Mesendoderm (in vitro differentiated cells): ENCODE results near the gene ATF7IP.
"Not testable (repeated sequence)": the region's sequence is repeated elsewhere in the genome, so short reads cannot be mapped to it uniquely, and the experiment has no call there.

Experiments used
- DNase-seq: peaks from one replicate; pipeline ENCODE4 v3.0.0; 2013
- H2AK5ac ChIP-seq: 2 replicates; pipeline ENCODE4 v1.6.1; 2013; ENCODE audit warnings: low read length, inconsistent platforms
- H2BK120ac ChIP-seq: 2 replicates; pipeline ENCODE4 v1.6.1; 2013; ENCODE audit warnings: low read depth, mild to moderate bottlenecking, low read length, moderate library complexity, mixed read lengths
- H2BK15ac ChIP-seq: replicated peaks from 2 replicates; pipeline ENCODE4 v1.6.1; 2013; ENCODE audit warnings: low read depth, mild to moderate bottlenecking, moderate library complexity
- H2BK5ac ChIP-seq: 2 replicates; pipeline ENCODE4 v1.6.1; 2013; ENCODE audit warnings: low read length, inconsistent platforms
- H3K18ac ChIP-seq: 2 replicates; pipeline ENCODE4 v1.6.1; 2013; ENCODE audit warnings: mild to moderate bottlenecking, low read length, mixed read lengths
- H3K23ac ChIP-seq: one replicate; pipeline ENCODE4 v1.6.1; 2013; ENCODE audit warnings: low read length
- H3K27ac ChIP-seq: 2 replicates; pipeline ENCODE4 v1.5.1; 2013; ENCODE audit warnings: low read depth, mild to moderate bottlenecking, inconsistent platforms, low read length, moderate library complexity
- H3K27me3 ChIP-seq: 2 replicates; pipeline ENCODE4 v1.6.1; 2013; ENCODE audit warnings: low read length, control low read depth, mild to moderate bottlenecking, inconsistent platforms; ENCODE audit not compliant: insufficient read depth, poor library complexity
- H3K36me3 ChIP-seq: 2 replicates; pipeline ENCODE4 v1.6.1; 2013; ENCODE audit warnings: low read length, inconsistent platforms; ENCODE audit not compliant: control insufficient read depth, insufficient read depth
- H3K4ac ChIP-seq: one replicate; pipeline ENCODE4 v1.6.1; 2013; ENCODE audit warnings: low read depth, mild to moderate bottlenecking, low read length, moderate library complexity
- H3K4me1 ChIP-seq: 2 replicates; pipeline ENCODE4 v1.6.1; 2013; ENCODE audit warnings: low read depth, low read length, inconsistent platforms; ENCODE audit not compliant: control insufficient read depth
- H3K4me2 ChIP-seq: 2 replicates; pipeline ENCODE4 v1.6.1; 2013; ENCODE audit warnings: low read length
- H3K4me3 ChIP-seq: 2 replicates; pipeline ENCODE4 v1.5.1; 2013; ENCODE audit warnings: mild to moderate bottlenecking, low read length
- H3K56ac ChIP-seq: one replicate; pipeline ENCODE4 v1.6.1; 2013; ENCODE audit warnings: low read length
- H3K79me1 ChIP-seq: 2 replicates; pipeline ENCODE4 v1.6.1; 2013; ENCODE audit warnings: low read length, inconsistent platforms
- H3K79me2 ChIP-seq: 2 replicates; pipeline ENCODE4 v1.6.1; 2013; ENCODE audit warnings: mild to moderate bottlenecking, low read length; ENCODE audit not compliant: control insufficient read depth, insufficient read depth
- H3K9ac ChIP-seq: 2 replicates; pipeline ENCODE4 v1.6.1; 2013; ENCODE audit warnings: low read length, inconsistent platforms
- H4K5ac ChIP-seq: one replicate; pipeline ENCODE4 v1.6.1; 2013; ENCODE audit warnings: low read length
- H4K8ac ChIP-seq: one replicate; pipeline ENCODE4 v1.6.1; 2013; ENCODE audit warnings: low read depth, mild to moderate bottlenecking, control low read depth, low read length, moderate library complexity
- WGBS: extraction: QIAGEN DNeasy Blood & Tissue Kit; methylation state at CpG from one replicate; pipeline ENCODE4 v1.1.7; 2013; ENCODE audit warnings: low lambda C conversion rate, missing lambda C conversion rate; ENCODE audit not compliant: insufficient coverage; ENCODE audit errors: extremely low coverage; 5-methylcytosine and 5-hydroxymethylcytosine counted together

The ATF7IP gene

DNA sequence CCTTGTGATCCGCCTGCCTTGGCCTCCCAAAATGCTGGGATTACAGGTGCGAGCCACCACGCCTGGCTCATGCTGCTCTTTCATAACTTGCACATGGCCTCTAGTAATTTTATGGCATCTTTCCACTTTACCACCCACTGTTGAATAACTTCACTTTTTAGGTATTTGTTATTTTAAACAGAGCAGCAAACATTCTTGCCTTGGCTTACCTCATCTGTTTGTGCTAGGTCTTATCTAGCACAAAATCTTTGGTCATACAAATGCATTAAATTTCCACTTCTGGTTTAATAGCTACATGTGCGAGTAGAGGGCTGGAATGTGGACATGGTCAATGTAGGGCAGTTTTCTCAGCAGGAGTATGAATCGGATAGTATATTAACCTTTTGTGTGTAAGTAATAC lies 38.8 kb upstream of the ATF7IP start:
- no peaks in the 10 kb centered on the region for H3K79me2 ChIP-seq
- no peak overlapping the region for H3K56ac ChIP-seq
- DNase-seq: no peak
- H2BK5ac ChIP-seq: no peak overlapping the region
- no peak overlapping the region for H2BK15ac ChIP-seq
- H3K27ac ChIP-seq: no peak overlapping the region
- H3K18ac ChIP-seq: no peak overlapping the region
- no peak overlapping the region for H3K4me3 ChIP-seq
- no peaks in the 10 kb centered on the region for H3K79me1 ChIP-seq
- H2BK120ac ChIP-seq: no peak overlapping the region
- no peak overlapping the region for H2AK5ac ChIP-seq
- H3K27me3 ChIP-seq: no peaks in the 10 kb centered on the region
- no peaks in the 10 kb centered on the region for H3K36me3 ChIP-seq
- no peak overlapping the region for H3K23ac ChIP-seq
- H3K4ac ChIP-seq: no peak overlapping the region
- WGBS: no CpG with 5 or more reads among the region's 5 CpGs
- no peak overlapping the region for H4K5ac ChIP-seq
- H3K4me1 ChIP-seq: no peaks in the 10 kb centered on the region
- H3K4me2 ChIP-seq: no peak overlapping the region
- no peak overlapping the region for H3K9ac ChIP-seq
- no peak overlapping the region for H4K8ac ChIP-seq

DNA sequence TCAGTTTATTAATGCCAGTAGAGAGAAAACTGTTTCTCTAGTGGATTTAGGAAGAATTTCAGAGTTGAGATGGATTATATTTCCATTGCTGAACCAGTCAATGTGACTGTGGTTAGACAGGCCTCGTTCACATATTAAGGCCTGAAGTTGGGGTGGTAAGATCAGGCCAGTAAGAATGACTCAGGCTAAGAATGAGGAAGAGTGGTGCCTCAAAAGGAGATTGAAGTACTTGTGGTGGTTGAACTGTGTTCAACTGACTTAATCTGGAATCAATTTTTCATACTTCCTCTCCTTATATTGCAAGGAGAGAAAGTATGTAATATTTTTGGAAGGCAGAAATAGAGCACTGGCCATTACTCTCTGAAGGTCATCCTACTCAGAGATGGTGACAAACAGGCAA lies 37.8 kb upstream of the ATF7IP start:
- Histone ChIP-seq H3K4me1 (no peaks in the 10 kb centered on the region), H4K8ac (no peak overlapping the region), H2AK5ac (no peak overlapping the region), H3K23ac (no peak overlapping the region), H2BK5ac (no peak overlapping the region), H3K18ac (no peak overlapping the region), H3K36me3 (no peaks in the 10 kb centered on the region), H3K27ac (no peak overlapping the region), H3K4ac (no peak overlapping the region), H2BK120ac (no peak overlapping the region), H3K4me2 (no peak overlapping the region), H3K79me1 (no peaks in the 10 kb centered on the region), H3K4me3 (no peak overlapping the region), H3K79me2 (no peaks in the 10 kb centered on the region), H2BK15ac (no peak overlapping the region), H3K27me3 (no peaks in the 10 kb centered on the region), H4K5ac (no peak overlapping the region), H3K9ac (no peak overlapping the region), H3K56ac (no peak overlapping the region)
- no CpG with 5 or more reads among the region's 1 CpG for WGBS
- DNase-seq: no peak

DNA sequence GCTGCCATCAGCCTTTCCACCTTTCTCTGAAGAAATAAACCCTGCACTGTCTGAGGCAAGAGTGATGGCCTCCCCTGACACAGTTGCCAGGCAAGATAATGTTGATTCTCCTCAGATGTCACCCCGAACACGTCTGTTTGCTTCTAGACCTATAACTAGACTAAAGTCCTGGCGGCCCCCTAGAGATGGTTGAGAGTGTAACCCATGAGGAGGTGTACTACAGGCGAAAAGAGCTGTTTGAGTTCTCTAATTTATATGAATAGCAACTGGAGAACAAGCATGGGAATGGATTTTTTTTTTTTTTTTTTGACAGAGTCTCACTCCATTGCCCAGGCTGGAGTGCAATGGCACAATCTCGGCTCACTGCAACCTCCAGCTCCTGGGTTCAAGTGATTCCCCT lies 33.0 kb upstream of the ATF7IP start:
- Histone ChIP-seq H2BK15ac (no peak overlapping the region), H3K4ac (no peak overlapping the region), H3K56ac (no peak overlapping the region), H3K18ac (no peak overlapping the region), H4K5ac (no peak overlapping the region), H3K4me2 (no peak overlapping the region), H2AK5ac (no peak overlapping the region), H3K4me3 (no peak overlapping the region), H3K9ac (no peak overlapping the region), H3K79me2 (no peaks in the 10 kb centered on the region), H3K36me3 (no peaks in the 10 kb centered on the region), H2BK120ac (no peak overlapping the region), H3K79me1 (no peaks in the 10 kb centered on the region), H3K4me1 (no peaks in the 10 kb centered on the region), H4K8ac (no peak overlapping the region), H3K27ac (no peak overlapping the region), H3K27me3 (no peaks in the 10 kb centered on the region), H3K23ac (no peak overlapping the region), H2BK5ac (no peak overlapping the region)
- DNase-seq: no peak
- no CpG with 5 or more reads among the region's 5 CpGs for WGBS

DNA sequence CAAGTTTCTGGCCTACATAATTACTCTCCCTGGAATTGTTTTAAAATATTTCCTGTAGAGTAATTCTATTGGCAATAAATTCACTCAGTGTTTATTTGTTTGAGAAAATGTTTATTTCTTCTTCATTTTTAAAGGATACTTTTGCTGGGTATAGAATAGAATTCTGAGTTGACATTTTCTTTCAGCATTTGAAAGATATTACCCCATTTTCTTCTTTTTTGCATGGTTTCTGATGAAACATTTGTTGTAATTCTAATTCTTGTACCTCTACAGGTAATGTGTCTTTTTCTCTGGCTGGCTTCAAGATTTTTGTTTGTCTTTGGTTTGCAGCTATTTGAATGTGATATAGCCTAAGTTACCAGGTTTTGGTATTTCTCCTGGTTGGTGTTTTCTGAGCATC lies 25.1 kb upstream of the ATF7IP start:
- Histone ChIP-seq H3K9ac (no peak overlapping the region), H2BK15ac (no peak overlapping the region), H3K27ac (no peak overlapping the region), H4K5ac (no peak overlapping the region), H2AK5ac (no peak overlapping the region), H2BK120ac (no peak overlapping the region), H3K18ac (no peak overlapping the region), H3K23ac (no peak overlapping the region), H3K36me3 (no peaks in the 10 kb centered on the region), H2BK5ac (no peak overlapping the region), H4K8ac (no peak overlapping the region), H3K4me3 (no peak overlapping the region), H3K79me1 (no peaks in the 10 kb centered on the region), H3K4me1 (no peaks in the 10 kb centered on the region), H3K27me3 (no peaks in the 10 kb centered on the region), H3K79me2 (no peaks in the 10 kb centered on the region), H3K4me2 (no peak overlapping the region), H3K4ac (no peak overlapping the region), H3K56ac (no peak overlapping the region)
- no peak for DNase-seq

DNA sequence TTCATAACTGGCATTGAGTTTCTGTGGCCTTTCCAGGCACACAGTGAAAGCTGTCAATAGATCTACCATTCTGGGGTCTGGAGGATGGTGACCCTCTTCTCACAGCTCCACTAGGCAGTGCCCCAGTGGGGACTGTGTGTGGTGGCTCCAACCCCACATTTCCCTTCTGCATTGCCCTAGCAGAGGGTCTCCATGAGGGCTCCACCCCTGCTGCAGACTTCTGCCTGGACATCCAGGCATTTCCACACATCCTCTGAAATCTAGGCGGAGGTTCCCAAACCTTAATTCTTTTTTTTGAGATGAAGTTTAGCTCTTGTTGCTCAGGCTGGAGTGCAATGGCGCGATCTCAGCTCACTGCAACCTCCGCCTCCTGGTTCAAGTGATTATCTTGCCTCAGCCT lies 14.0 kb upstream of the ATF7IP start:
- not testable (repeated sequence) for H3K36me3 ChIP-seq, H3K4me1 ChIP-seq, H2BK5ac ChIP-seq, DNase-seq, H3K4ac ChIP-seq, H3K9ac ChIP-seq, H3K23ac ChIP-seq, H3K79me2 ChIP-seq, H4K8ac ChIP-seq, H4K5ac ChIP-seq, H3K27ac ChIP-seq, H2BK15ac ChIP-seq, H3K79me1 ChIP-seq, H2AK5ac ChIP-seq, H3K4me3 ChIP-seq, H3K4me2 ChIP-seq, H3K18ac ChIP-seq, H3K27me3 ChIP-seq, H3K56ac ChIP-seq, H2BK120ac ChIP-seq
- WGBS: no CpG with 5 or more reads among the region's 4 CpGs

DNA sequence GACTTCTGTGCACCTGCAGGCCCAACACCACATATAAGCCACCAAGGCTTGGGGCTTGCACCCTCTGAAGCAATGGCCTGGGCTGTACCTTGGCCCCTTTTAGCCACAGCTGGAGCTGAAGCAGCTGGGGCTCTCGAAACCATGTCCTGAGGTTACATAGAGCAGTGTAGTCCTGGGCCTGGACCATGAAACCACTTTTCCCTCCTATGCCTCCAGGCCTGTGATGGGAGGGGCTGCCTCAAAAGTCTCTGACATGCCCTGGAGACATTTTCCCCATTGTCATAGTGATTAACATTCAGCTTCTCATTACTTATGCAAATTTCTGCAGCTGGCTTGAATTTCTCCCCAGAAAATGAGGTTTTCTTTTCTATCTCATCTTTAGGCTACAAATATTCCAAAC lies 13.4 kb upstream of the ATF7IP start:
- H3K4ac ChIP-seq, H4K5ac ChIP-seq, H3K27me3 ChIP-seq, H4K8ac ChIP-seq, DNase-seq, H3K79me1 ChIP-seq, H3K18ac ChIP-seq, H3K4me1 ChIP-seq, H2BK5ac ChIP-seq, H3K27ac ChIP-seq, H3K79me2 ChIP-seq, H2AK5ac ChIP-seq, H2BK15ac ChIP-seq, H3K9ac ChIP-seq, H3K23ac ChIP-seq, H2BK120ac ChIP-seq, H3K56ac ChIP-seq, H3K4me3 ChIP-seq, H3K4me2 ChIP-seq, H3K36me3 ChIP-seq: not testable (repeated sequence)
- no CpG with 5 or more reads among the region's 1 CpG for WGBS
